HG02870 (cell line): ENCODE results near the gene SLC6A17.

Experiments used
- ATAC-seq: cut with Tn5 transposase; IDR thresholded peaks from one replicate; pipeline ENCODE4 v1.9.1; 2021; ENCODE audit warnings: mild to moderate bottlenecking, moderate library complexity; ENCODE audit not compliant: unreplicated experiment

The SLC6A17 gene

GRCh38 chr1:110200666-110201065 is 50.4 kb downstream of the SLC6A17 start:
- no peak for ATAC-seq

DNA sequence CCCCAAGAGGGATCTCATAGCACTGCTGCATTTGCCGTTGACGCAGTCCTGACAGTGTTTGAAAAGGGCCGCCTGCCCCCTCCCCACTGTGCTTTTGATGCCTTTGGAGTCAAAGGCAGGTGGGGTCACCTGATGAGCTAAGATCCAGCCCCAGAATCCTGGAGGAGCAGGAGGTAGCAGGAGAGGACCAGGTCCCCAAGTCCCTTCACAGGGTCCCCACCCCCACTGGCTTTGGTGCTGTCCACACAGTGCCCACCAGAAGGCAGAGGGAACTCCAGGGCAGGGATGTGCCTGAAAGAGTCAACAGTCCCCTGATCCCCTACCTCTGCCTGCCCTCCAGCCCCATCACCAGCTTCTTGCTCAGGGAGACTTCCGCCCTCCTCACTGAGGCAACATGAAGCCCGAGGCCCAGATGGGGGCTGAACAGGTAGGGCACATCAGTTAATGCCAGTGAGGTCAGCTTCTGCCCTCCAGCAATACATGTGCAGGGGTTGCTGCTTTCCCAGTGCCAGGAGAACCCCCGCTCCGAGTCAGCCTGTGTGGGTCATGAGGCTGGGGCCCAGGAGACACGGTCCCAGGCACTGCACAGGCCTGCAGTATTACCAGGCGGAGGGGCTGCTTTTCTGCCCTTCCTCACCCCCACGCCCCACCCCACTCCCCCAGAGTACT is 51.0 kb downstream of the SLC6A17 start:
- ATAC-seq: no peak

GRCh38 chr1:110203021-110203661 is 52.8 kb downstream of the SLC6A17 start:
- no peak for ATAC-seq

GRCh38 chr1:110205156-110205555 is 54.9 kb downstream of the SLC6A17 start:
- ATAC-seq: no peak

GRCh38 chr1:110205591-110206155 is 55.4 kb downstream of the SLC6A17 start:
- ATAC-seq: no peak

- no peak for ATAC-seq
Measured at GRCh38 chr1:110206261-110206920, 56.1 kb downstream of the SLC6A17 start.

DNA sequence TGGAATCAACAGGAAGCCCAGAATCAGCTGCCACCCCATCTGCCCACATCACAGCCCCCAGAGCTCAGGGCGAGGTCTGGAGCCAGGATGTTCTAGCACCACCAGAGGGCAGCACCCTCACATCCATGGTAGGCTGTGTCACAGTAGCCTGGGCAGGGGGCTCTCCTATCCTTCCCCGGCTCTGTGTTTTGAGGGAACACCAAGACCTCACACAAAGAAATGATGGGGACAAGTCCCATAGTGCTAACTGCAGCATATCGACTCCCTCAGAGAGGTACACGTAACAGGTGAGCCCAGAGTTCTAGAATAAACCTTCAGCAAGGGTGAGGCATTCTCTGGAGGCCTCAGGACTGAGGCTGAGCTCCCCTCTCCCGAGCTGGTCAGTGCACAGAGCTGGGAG is 57.5 kb downstream of the SLC6A17 start:
- no peak for ATAC-seq

- ATAC-seq: no peak
Measured at GRCh38 chr1:110208916-110209645, 58.8 kb downstream of the SLC6A17 start.

DNA sequence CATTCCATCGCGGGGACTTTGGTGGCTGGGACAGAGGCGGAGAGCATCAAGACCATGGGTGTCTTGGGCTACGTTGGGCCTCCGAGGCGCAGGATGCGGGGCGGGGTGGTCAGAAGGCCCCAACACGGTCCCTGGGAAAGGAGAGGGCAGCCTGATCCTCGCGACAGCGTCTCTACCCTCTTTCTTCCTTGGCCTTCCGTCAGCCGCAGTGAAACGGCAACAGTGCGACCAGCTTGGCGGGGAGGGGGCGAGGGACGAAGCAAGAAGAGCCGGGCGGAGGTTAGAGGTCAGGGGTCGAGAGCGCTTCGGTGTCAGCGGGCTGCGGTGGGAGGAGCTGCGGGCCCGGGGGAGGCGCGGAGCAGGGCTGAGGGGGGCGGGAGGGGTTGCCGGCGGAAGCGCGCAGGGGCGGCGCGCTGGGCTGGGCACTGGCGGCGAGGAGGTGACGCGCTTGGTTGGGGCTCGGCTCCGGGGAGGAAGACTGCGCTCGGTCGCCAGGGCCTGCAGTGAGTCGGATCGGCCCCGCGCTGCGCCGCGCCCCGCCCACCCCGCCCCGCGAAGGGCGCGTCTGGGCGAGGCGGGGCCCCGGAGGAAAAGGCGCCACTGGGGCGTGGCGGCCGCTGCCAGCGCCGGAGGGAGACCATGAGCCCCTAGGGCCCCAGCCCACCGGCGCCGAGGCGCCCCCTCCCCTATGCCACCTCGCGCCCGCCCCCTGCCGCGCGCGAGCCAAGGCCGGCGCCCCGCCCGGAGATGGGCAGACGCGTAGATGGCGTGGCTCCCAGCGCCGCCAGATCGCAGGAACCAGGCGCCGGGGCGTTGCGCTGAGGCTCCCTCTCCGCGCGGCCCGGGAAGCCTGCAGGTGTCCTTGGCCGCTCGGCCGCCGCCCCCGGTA is 59.7 kb downstream of the SLC6A17 start, which contains the start of gene KCNC4:
Gene KCNC4, plus strand, starts transcription at position 600 of the 889 bp plus-strand sequence. CDS start 1,186 bp downstream, outside the sequence.
- peak; percentile 70 for ATAC-seq

DNA sequence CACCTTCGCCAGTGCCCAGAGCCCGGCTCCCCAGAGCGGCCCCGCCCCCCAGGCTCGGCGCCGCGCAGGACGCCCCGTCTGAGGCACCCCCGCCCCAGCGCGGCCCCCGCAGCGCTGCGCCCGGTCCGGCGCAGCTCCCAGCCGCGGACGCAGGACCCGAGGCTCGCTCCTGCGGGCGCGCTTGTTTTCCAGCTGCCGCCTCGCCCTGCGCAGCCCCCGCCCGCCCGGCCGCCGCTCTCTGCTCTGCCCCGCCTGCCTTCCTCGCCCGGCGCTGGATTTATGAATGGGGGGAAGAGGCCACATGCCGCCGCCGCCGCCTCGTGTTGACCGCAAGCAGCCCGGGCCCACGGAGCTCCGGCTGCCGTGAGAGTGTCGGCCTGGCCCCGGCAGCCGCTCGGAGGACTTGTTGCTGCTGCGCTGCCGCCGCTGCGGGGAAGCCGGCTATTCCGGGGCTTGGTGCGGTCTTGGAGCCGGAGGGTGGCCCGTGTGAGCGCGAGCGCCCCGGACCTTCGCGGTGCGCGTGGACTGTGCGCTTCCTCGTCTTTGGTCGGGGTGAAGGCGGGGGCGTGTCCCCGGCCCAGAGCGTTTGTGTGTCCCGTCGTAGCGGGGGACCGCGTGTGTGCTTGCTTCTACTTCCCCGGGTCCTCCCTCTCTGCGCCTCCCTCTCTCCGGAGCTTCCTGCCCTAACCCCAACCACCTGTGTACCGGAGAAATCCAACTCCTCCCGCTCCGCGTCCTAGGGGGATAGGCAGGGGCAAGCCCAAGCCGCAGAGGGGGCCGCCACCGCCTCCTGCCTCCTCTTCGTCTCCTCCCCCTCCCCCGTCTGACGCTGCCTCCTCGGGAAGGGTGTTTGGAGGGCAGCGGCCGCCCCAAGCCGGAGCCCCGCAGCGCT is 60.6 kb downstream of the SLC6A17 start:
- ATAC-seq: peak; percentile 15

GRCh38 chr1:110211496-110212168 is 61.3 kb downstream of the SLC6A17 start:
- ATAC-seq: no peak

DNA sequence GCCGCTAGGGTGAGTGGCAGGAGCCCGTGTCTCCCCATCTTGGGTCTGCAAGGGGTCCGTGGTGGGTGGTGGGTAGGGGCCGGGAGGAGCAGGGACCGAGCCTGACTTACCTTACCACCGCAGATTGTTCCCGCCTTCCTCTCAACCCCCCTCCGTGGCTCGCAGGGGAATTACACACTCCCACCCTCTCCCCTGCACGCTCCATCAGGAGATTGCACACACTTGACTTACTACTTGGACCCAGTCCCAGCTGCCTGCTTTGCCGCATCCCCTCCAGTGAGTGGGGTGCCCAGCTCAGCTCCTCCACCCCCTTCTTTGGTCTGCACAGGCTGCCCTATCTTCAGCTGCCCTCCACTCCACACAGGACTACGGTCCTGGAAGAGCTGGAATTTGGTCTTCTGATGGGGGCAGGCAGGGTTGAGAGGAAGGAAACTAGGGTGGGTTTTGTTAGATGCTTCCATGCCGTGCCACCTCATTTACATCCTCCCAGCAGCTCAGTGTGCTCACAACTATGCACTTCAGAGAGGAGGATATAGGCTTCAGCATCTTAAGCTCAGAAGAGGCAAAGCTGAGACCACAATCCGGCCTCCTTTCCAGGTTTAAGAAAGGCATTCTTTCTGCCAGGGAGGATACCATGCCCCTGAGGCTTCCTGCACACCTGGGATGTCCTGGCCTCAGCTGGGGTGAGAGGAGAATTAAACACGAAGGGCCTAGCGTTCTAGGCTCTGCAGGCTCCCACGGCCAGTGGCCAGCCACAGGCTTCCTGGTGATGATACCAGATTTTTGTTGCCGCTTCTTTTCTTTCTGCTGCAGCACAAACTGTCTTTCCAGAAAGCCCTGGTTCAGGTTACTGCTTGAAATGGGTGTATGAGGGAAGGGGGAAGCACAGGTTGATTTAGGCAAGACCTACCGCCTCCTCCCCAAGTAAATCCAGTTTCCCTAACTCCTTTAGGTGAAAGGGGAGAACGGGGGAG is 62.2 kb downstream of the SLC6A17 start:
- no peak for ATAC-seq

DNA sequence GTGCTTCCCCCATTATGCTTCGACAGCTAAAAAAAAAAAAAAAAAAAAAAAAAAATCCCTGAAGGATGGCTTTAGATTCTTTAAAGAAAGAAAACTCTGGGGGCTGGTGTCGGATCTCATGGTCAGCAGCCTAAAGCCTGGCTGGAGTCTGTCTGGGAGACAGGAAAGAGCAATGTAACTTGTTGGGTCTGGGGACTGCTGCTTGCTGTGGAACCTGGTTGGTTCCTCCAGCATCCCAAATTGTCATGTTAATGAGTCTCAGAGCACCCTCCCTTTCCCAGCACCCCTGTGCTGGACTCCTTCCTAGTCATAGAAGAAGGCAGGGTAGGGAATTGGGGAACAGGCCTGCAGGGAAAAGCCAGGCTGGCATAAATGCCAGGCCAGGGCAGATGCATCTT is 62.8 kb downstream of the SLC6A17 start:
- ATAC-seq: no peak

GRCh38 chr1:110214454-110215404 is 64.4 kb downstream of the SLC6A17 start:
- no peak for ATAC-seq

DNA sequence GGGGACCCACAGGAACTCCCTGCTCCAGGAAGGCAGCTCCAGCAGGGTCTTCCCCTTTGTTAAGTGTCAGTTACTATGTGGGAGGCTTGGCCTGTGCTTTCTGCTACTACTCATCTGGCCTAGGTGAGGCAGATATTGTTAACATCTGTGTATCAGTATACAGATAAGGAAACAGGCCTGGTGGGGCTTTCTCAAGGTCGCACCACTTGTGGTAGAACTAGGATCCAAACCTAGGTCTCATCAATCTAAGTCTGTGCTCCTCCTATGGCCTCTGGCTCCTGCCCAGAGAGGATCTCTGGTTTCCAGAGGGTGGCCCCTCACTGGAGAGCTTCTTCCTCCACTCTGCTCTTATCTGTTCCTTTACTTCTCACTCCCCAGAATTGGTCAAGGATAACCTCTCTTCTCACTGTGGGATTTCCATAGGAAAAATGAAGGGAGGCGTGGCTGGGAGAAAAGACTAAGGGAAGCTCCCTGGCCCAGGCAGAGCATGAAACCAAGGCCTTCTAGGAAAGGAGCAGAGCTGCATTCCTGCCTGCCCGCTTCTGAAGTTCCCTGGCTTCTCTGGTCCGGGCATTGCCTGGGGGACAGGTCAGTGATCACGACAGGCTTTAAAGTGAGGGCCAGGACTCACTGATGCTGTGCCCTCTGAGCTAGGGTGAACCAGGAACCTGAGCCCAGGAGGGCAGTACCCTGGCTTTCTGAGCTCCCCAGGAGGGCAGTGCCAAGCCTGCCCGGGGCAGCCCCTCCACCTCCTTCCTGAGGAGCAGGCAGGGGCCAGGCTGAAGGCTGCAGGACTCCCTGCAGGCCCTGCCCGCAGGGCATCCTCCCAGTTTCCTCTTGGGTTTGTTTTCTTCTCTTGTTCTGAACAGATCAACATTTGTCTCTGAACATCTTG is 65.6 kb downstream of the SLC6A17 start:
- ATAC-seq: no peak
